WTC11 (cell line): ENCODE measurements around the gene ZNF532. TPM values are rescaled to one million over a fixed set of nuclear protein-coding genes. Genes with fewer than 3 reads are reported as not detected.

ENCODE experiments used
- ATAC-seq: fragments of 200-7000 bp; cut with Tn5 transposase; 2 replicates; pipeline ENCODE4 v1.10.0; 2021; ENCODE audit warnings: mild to moderate bottlenecking, moderate library complexity
- CTCF ChIA-PET: fragments of 300-600 bp; sonication (Branson Sonifier 250); formaldehyde crosslinking; loops from one replicate; lab custom pipeline; 2021; ENCODE audit warnings: antibody characterized with exemption; lab: Charles Lee
- POLR2A ChIA-PET: fragments of 350-600 bp; sonication (Branson Sonifier 250); formaldehyde crosslinking; loops from one replicate; lab custom pipeline; 2021; ENCODE audit warnings: antibody characterized with exemption; lab: Charles Lee
- DNase-seq: peaks from one replicate; pipeline ENCODE4 v3.0.0; 2021; ENCODE audit warnings: low spot score
- H3K27ac Mint-ChIP-seq: 2 replicates; pipeline ENCODE4 v1.8.0; 2021; ENCODE audit warnings: mixed read lengths
- H3K27me3 Mint-ChIP-seq: 2 replicates; pipeline ENCODE4 v1.8.0; 2021; ENCODE audit warnings: low read depth, mild to moderate bottlenecking, moderate library complexity, mixed read lengths
- H3K36me3 Mint-ChIP-seq: 2 replicates; pipeline ENCODE4 v1.8.0; 2021; ENCODE audit warnings: mixed read lengths
- H3K4me1 Mint-ChIP-seq: 2 replicates; pipeline ENCODE4 v1.8.0; 2022; ENCODE audit warnings: mixed read lengths
- H3K4me3 Mint-ChIP-seq: 2 replicates; pipeline ENCODE4 v1.8.0; 2021; ENCODE audit warnings: mild to moderate bottlenecking, moderate library complexity, mixed read lengths
- H3K9me3 Mint-ChIP-seq: 2 replicates; pipeline ENCODE4 v1.8.0; 2021; ENCODE audit warnings: mixed read lengths
- ARID4B ChIP-seq: sonication (generic); formaldehyde crosslinking; IDR thresholded peaks from 2 replicates; pipeline ENCODE4 v1.8.0; 2023; ENCODE audit warnings: missing genetic modification reagents, mild to moderate bottlenecking, borderline replicate concordance
- ATF2 ChIP-seq: sonication (generic); formaldehyde crosslinking; IDR thresholded peaks from 2 replicates; pipeline ENCODE4 v1.8.1; 2022; ENCODE audit warnings: low read depth, missing genetic modification reagents, borderline replicate concordance
- E2F5 ChIP-seq: sonication (generic); formaldehyde crosslinking; IDR thresholded peaks from 2 replicates; pipeline ENCODE4 v1.8.1; 2022; ENCODE audit warnings: mild to moderate bottlenecking, moderate library complexity, missing genetic modification reagents
- FOXP1 ChIP-seq: sonication (generic); formaldehyde crosslinking; IDR thresholded peaks from 2 replicates; pipeline ENCODE4 v1.8.0; 2022; ENCODE audit warnings: missing genetic modification reagents, mild to moderate bottlenecking, moderate library complexity, borderline replicate concordance
- GABPB1 ChIP-seq: sonication (generic); formaldehyde crosslinking; IDR thresholded peaks from 2 replicates; pipeline ENCODE4 v1.8.1; 2023; ENCODE audit warnings: mild to moderate bottlenecking, missing genetic modification reagents
- JAZF1 ChIP-seq: fragments of 250-450 bp; sonication (Bioruptor Pico); IDR thresholded peaks from 2 replicates; pipeline ENCODE4 v1.9.0; 2021; ENCODE audit warnings: moderate library complexity, mild to moderate bottlenecking, inconsistent platforms
- OVOL2 ChIP-seq: fragments of 250-450 bp; sonication (Bioruptor Pico); IDR thresholded peaks from 2 replicates; pipeline ENCODE4 v1.9.0; 2021; ENCODE audit warnings: mild to moderate bottlenecking, borderline replicate concordance
- ZBTB21 ChIP-seq: sonication (generic); formaldehyde crosslinking; IDR thresholded peaks from 2 replicates; pipeline ENCODE4 v1.8.1; 2023; ENCODE audit warnings: mild to moderate bottlenecking, missing genetic modification reagents, borderline replicate concordance
- ZNF263 ChIP-seq: sonication (generic); formaldehyde crosslinking; IDR thresholded peaks from 2 replicates; pipeline ENCODE4 v1.8.1; 2022; ENCODE audit warnings: low read depth, mild to moderate bottlenecking, moderate library complexity, missing genetic modification reagents
- total RNA-seq: library from RNA; stranded (reverse); gene quantifications from 3 replicates; pipeline ENCODE4 v1.2.3, GENCODE V29; 2021
- TF ChIP-seq, protein P1 (sequence below): fragments of 250-450 bp; sonication (Bioruptor Pico); IDR thresholded peaks from 2 replicates; pipeline ENCODE4 v1.9.0; 2021; ENCODE audit warnings: mild to moderate bottlenecking, borderline replicate concordance
- TF ChIP-seq, protein P2 (sequence below): sonication (generic); formaldehyde crosslinking; IDR thresholded peaks from 2 replicates; pipeline ENCODE4 v1.8.0; 2022; ENCODE audit warnings: missing genetic modification reagents
- TF ChIP-seq, protein P3 (sequence below): sonication (generic); formaldehyde crosslinking; conservative IDR thresholded peaks from 2 replicates; pipeline ENCODE4 v1.8.1; 2023; ENCODE audit warnings: mild to moderate bottlenecking, low read depth, missing genetic modification reagents, moderate library complexity

Gene ZNF532
- total RNA-seq, 1 experiment from 2014 or later = 171 TPM

- H3K36me3 Mint-ChIP-seq = peaks cover 65% of the 10 kb centered on the region
- no peaks in the 10 kb centered on the region for H3K9me3 Mint-ChIP-seq
- ATAC-seq (no peak), DNase-seq (no peak)
- ChIA-PET CTCF (no interaction called here), POLR2A (no interaction called here)
- no peak overlapping the region for H3K4me3 Mint-ChIP-seq
- peak overlapping the region; percentile 37; the same call in 1 of the 2 replicates for H3K27ac Mint-ChIP-seq
- TF ChIP-seq ATF2 (CRISPR knock-in tag) = no peak
- TF ChIP-seq GABPB1 = no peak
- TF ChIP-seq, protein P1, sequence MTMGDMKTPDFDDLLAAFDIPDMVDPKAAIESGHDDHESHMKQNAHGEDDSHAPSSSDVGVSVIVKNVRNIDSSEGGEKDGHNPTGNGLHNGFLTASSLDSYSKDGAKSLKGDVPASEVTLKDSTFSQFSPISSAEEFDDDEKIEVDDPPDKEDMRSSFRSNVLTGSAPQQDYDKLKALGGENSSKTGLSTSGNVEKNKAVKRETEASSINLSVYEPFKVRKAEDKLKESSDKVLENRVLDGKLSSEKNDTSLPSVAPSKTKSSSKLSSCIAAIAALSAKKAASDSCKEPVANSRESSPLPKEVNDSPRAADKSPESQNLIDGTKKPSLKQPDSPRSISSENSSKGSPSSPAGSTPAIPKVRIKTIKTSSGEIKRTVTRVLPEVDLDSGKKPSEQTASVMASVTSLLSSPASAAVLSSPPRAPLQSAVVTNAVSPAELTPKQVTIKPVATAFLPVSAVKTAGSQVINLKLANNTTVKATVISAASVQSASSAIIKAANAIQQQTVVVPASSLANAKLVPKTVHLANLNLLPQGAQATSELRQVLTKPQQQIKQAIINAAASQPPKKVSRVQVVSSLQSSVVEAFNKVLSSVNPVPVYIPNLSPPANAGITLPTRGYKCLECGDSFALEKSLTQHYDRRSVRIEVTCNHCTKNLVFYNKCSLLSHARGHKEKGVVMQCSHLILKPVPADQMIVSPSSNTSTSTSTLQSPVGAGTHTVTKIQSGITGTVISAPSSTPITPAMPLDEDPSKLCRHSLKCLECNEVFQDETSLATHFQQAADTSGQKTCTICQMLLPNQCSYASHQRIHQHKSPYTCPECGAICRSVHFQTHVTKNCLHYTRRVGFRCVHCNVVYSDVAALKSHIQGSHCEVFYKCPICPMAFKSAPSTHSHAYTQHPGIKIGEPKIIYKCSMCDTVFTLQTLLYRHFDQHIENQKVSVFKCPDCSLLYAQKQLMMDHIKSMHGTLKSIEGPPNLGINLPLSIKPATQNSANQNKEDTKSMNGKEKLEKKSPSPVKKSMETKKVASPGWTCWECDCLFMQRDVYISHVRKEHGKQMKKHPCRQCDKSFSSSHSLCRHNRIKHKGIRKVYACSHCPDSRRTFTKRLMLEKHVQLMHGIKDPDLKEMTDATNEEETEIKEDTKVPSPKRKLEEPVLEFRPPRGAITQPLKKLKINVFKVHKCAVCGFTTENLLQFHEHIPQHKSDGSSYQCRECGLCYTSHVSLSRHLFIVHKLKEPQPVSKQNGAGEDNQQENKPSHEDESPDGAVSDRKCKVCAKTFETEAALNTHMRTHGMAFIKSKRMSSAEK = no peak
- TF ChIP-seq FOXP1 (CRISPR knock-in tag) = no peak
- no peak for TF ChIP-seq ZBTB21
- H3K27me3 Mint-ChIP-seq = no peaks in the 10 kb centered on the region
- peaks cover 17% of the 10 kb centered on the region for H3K4me1 Mint-ChIP-seq
These were observed 113.1 kb downstream of the ZNF532 start for GRCh38 chr18:58977801-58978200.

- POLR2A ChIA-PET = no interaction called here
- Mint-ChIP-seq H3K4me3 (no peak overlapping the region), H3K36me3 (peaks cover 72% of the 10 kb centered on the region), H3K27me3 (no peaks in the 10 kb centered on the region), H3K27ac (no peak overlapping the region), H3K9me3 (no peaks in the 10 kb centered on the region), H3K4me1 (peaks cover 14% of the 10 kb centered on the region)
- no peak for TF ChIP-seq OVOL2
- no peak for TF ChIP-seq ZNF263
- no peak for TF ChIP-seq E2F5 (CRISPR knock-in tag)
- no peak for TF ChIP-seq ARID4B (CRISPR knock-in tag)
- no peak for TF ChIP-seq FOXP1 (CRISPR knock-in tag)
- no peak for TF ChIP-seq JAZF1 (CRISPR knock-in tag)
- TF ChIP-seq, protein P2, sequence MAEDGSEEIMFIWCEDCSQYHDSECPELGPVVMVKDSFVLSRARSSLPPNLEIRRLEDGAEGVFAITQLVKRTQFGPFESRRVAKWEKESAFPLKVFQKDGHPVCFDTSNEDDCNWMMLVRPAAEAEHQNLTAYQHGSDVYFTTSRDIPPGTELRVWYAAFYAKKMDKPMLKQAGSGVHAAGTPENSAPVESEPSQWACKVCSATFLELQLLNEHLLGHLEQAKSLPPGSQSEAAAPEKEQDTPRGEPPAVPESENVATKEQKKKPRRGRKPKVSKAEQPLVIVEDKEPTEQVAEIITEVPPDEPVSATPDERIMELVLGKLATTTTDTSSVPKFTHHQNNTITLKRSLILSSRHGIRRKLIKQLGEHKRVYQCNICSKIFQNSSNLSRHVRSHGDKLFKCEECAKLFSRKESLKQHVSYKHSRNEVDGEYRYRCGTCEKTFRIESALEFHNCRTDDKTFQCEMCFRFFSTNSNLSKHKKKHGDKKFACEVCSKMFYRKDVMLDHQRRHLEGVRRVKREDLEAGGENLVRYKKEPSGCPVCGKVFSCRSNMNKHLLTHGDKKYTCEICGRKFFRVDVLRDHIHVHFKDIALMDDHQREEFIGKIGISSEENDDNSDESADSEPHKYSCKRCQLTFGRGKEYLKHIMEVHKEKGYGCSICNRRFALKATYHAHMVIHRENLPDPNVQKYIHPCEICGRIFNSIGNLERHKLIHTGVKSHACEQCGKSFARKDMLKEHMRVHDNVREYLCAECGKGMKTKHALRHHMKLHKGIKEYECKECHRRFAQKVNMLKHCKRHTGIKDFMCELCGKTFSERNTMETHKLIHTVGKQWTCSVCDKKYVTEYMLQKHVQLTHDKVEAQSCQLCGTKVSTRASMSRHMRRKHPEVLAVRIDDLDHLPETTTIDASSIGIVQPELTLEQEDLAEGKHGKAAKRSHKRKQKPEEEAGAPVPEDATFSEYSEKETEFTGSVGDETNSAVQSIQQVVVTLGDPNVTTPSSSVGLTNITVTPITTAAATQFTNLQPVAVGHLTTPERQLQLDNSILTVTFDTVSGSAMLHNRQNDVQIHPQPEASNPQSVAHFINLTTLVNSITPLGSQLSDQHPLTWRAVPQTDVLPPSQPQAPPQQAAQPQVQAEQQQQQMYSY (CRISPR knock-in tag) = no peak
- TF ChIP-seq, protein P3, sequence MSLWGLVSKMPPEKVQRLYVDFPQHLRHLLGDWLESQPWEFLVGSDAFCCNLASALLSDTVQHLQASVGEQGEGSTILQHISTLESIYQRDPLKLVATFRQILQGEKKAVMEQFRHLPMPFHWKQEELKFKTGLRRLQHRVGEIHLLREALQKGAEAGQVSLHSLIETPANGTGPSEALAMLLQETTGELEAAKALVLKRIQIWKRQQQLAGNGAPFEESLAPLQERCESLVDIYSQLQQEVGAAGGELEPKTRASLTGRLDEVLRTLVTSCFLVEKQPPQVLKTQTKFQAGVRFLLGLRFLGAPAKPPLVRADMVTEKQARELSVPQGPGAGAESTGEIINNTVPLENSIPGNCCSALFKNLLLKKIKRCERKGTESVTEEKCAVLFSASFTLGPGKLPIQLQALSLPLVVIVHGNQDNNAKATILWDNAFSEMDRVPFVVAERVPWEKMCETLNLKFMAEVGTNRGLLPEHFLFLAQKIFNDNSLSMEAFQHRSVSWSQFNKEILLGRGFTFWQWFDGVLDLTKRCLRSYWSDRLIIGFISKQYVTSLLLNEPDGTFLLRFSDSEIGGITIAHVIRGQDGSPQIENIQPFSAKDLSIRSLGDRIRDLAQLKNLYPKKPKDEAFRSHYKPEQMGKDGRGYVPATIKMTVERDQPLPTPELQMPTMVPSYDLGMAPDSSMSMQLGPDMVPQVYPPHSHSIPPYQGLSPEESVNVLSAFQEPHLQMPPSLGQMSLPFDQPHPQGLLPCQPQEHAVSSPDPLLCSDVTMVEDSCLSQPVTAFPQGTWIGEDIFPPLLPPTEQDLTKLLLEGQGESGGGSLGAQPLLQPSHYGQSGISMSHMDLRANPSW = no peak
- ATAC-seq = no peak
- no peak for DNase-seq
- CTCF ChIA-PET = no interaction called here
These were observed 114.2 kb downstream of the ZNF532 start for GRCh38 chr18:58978916-58979315.
